Endothelial cell of umbilical vein (primary cell): ENCODE data around the gene WDR76. TPM values are rescaled to one million over a fixed set of nuclear protein-coding genes. Genes with fewer than 3 reads are reported as not detected.

Source experiments
- BruUV-seq: library from RNA; stranded (reverse); fragments of 400-500 nt; replicated peaks from 2 replicates; lab custom pipeline; 2021; lab: Mats Ljungman, UMichigan
- CTCF ChIA-PET: fragments of 300-600, 350-600 bp; sonication (Branson Sonifier 250); formaldehyde crosslinking; loops from one replicate; lab custom pipeline; 2021; ENCODE audit warnings: antibody characterized with exemption, inconsistent platforms; lab: Charles Lee
- POLR2A ChIA-PET: fragments of 300-600, 350-600 bp; sonication (Branson Sonifier 250); formaldehyde crosslinking; loops from one replicate; lab custom pipeline; 2021; ENCODE audit warnings: antibody characterized with exemption, inconsistent platforms; lab: Charles Lee
- DNase-seq: peaks from one replicate; pipeline ENCODE4 v3.0.0-alpha.2; 2011; ENCODE audit warnings: low read depth, low spot score
- FAIRE-seq: peaks from 2 replicates; lab custom pipeline; 2011; peaks lifted over from hg19 to GRCh38; lab: Jason Lieb, UNC
- H2AFZ ChIP-seq: 2 replicates; pipeline ENCODE4 v1.6.0; 2012; ENCODE audit warnings: low read depth, low read length, control low read depth, inconsistent platforms
- H3K27ac ChIP-seq: 2 replicates; pipeline ENCODE4 v1.5.1; 2011; ENCODE audit warnings: low read depth, mild to moderate bottlenecking, control low read depth, low read length, moderate library complexity; ENCODE audit not compliant: insufficient read depth
- H3K27me3 ChIP-seq, 2 experiments: 2 replicates each; pipeline versions ENCODE4 v1.6.0 to v1.6.1; 2011; ENCODE audit warnings: low read length in 2 of 2, mixed read lengths in 1 of 2; ENCODE audit not compliant: control insufficient read depth in 2 of 2, insufficient read depth in 2 of 2
- H3K36me3 ChIP-seq, 2 experiments: 2 replicates in 1 of 2; 3 replicates in 1 of 2; pipeline ENCODE4 v1.5.1; 2011; ENCODE audit warnings: low read length in 2 of 2, mild to moderate bottlenecking in 1 of 2, moderate library complexity in 1 of 2; ENCODE audit not compliant: control insufficient read depth in 2 of 2, insufficient read depth in 2 of 2; ENCODE audit errors: extremely low read depth in 1 of 2
- H3K4me1 ChIP-seq: 3 replicates; pipeline ENCODE4 v1.5.1; 2011; ENCODE audit warnings: mild to moderate bottlenecking, low read length; ENCODE audit not compliant: control insufficient read depth, insufficient read depth; ENCODE audit errors: extremely low read depth
- H3K4me2 ChIP-seq: 2 replicates; pipeline ENCODE4 v1.6.1; 2011; ENCODE audit warnings: low read length, control low read depth, mixed read lengths; ENCODE audit not compliant: insufficient read depth
- H3K4me3 ChIP-seq, 3 experiments: fragments of 200-600 bp in 1 of 3; sonication (generic), shearing (Covaris generic) in 1 of 3; replicated peaks in 1 of 3; 2 replicates each; pipeline ENCODE4 v1.5.1; 2011 to 2016; ENCODE audit warnings: control low read depth in 3 of 3, low read length in 3 of 3, mild to moderate bottlenecking in 2 of 3, inconsistent platforms in 1 of 3, low read depth in 1 of 3, moderate library complexity in 1 of 3; ENCODE audit not compliant: insufficient read depth in 1 of 3
- H3K79me2 ChIP-seq: 2 replicates; pipeline ENCODE4 v1.6.0; 2012; ENCODE audit warnings: low read length, inconsistent platforms; ENCODE audit not compliant: control insufficient read depth, insufficient read depth
- H3K9ac ChIP-seq: replicated peaks from 2 replicates; pipeline ENCODE3; 2011; ENCODE audit warnings: low read length, control low read depth; ENCODE audit not compliant: insufficient read depth; ENCODE audit errors: extremely low read depth
- H3K9me1 ChIP-seq: replicated peaks from 3 replicates; pipeline ENCODE4 v1.6.0; 2011; ENCODE audit warnings: mild to moderate bottlenecking, low read length; ENCODE audit not compliant: control insufficient read depth, insufficient read depth; ENCODE audit errors: extremely low read depth
- H3K9me3 ChIP-seq: replicated peaks from 2 replicates; pipeline ENCODE4 v1.5.1; 2012; ENCODE audit warnings: low read length, inconsistent platforms; ENCODE audit not compliant: control insufficient read depth, insufficient read depth
- H4K20me1 ChIP-seq: replicated peaks from 2 replicates; pipeline ENCODE3; 2011; ENCODE audit warnings: mild to moderate bottlenecking, low read length; ENCODE audit not compliant: control insufficient read depth, insufficient read depth; ENCODE audit errors: extremely low read depth
- EZH2 ChIP-seq: IDR thresholded peaks from 2 replicates; pipeline ENCODE4 v1.6.1; 2012; ENCODE audit warnings: borderline replicate concordance, low read depth, mild to moderate bottlenecking, moderate library complexity, low read length, inconsistent platforms; ENCODE audit not compliant: severe bottlenecking
- FOS ChIP-seq: IDR thresholded peaks from 2 replicates; pipeline ENCODE4 v1.6.1; 2011; ENCODE audit warnings: mild to moderate bottlenecking, low read length, moderate library complexity, borderline replicate concordance; ENCODE audit not compliant: insufficient read depth
- GATA2 ChIP-seq: IDR thresholded peaks from 2 replicates; pipeline ENCODE4 v1.7.0; 2011; ENCODE audit warnings: low read depth, mild to moderate bottlenecking, moderate library complexity, mixed read lengths, low read length; ENCODE audit not compliant: insufficient read length, insufficient read depth
- JUN ChIP-seq: IDR thresholded peaks from 2 replicates; pipeline ENCODE4 v1.6.1; 2011; ENCODE audit warnings: borderline replicate concordance, low read depth; ENCODE audit not compliant: insufficient read length, insufficient read depth
- MYC ChIP-seq: IDR thresholded peaks from one replicate; pipeline ENCODE4 v1.6.1; 2011; ENCODE audit warnings: mild to moderate bottlenecking, low read depth, low read length
- POLR2A ChIP-seq: IDR thresholded peaks from 2 replicates; pipeline ENCODE4 v1.6.1; 2012; ENCODE audit warnings: low read depth, mild to moderate bottlenecking, control low read depth, low read length
- POLR2AphosphoS5 ChIP-seq: IDR thresholded peaks from 2 replicates; pipeline ENCODE4 v1.6.1; 2012; ENCODE audit warnings: low read depth, mild to moderate bottlenecking, control low read depth, low read length, moderate library complexity; ENCODE audit not compliant: insufficient read depth
- dilution Hi-C: fragments of 300-500 bp; cut with MboI; formaldehyde crosslinking; loops from one replicate; pipeline ENCODE4 v1.15.0; 2019; ENCODE audit warnings: low sequenced_read_pairs; ENCODE audit not compliant: extremely low pct_ligation_motif_present
- intact Hi-C: fragments of 100-400 bp; cut with micrococcal nuclease; formaldehyde crosslinking; loops from one replicate; pipeline ENCODE4 v1.10.0; 2022
- polyA plus RNA-seq, 4 experiments: library from polyadenylated mRNA; depleted of rRNA in 3 of 4; stranded (reverse) in 3 of 4; unstranded in 1 of 4; fragments of >200 nt; gene quantifications; 2 replicates each; pipeline versions ENCODE4 v1.2.1 to v1.2.3, GENCODE V29; 2011 to 2012; ENCODE audit warnings: missing spikeins in 1 of 4
- total RNA-seq: library from RNA; stranded (reverse); gene quantifications from 2 replicates; pipeline ENCODE4 v1.2.3, GENCODE V29; 2021
- TF ChIP-seq, protein P1 (sequence below): IDR thresholded peaks from 2 replicates; pipeline ENCODE4 v1.6.1; 2011; ENCODE audit not compliant: insufficient read depth, insufficient read length
- TF ChIP-seq, protein P2 (sequence below), 2 donors: IDR thresholded peaks; 1 replicate in 1 of 2; 2 replicates in 1 of 2; pipeline ENCODE4 v1.5.1; 2011; ENCODE audit warnings: low read length in 2 of 2, mild to moderate bottlenecking in 2 of 2, moderate library complexity in 2 of 2, control low read depth in 1 of 2, inconsistent platforms in 1 of 2, low read depth in 1 of 2; ENCODE audit not compliant: insufficient read depth in 1 of 2; ENCODE audit errors: extremely low read depth in 1 of 2

Gene WDR76
- total and polyA plus RNA-seq, 2 donors (not counting 3 experiments of a cell fraction or from before 2014, with no cell fraction given) = 3.1 to 25.2 TPM

- FAIRE-seq (no peak), DNase-seq (peak; percentile 87)
- peak overlapping the region; percentile 48 for H3K27ac ChIP-seq
- no peaks in the 10 kb centered on the region for H4K20me1 ChIP-seq
- intact Hi-C loops = loop anchor here (1.0 kb wide), 1 partner anchor 15 kb away; the partner anchor contains the start of gene SERF2
- CTCF ChIA-PET = interaction anchor here (0.6 to 2.8 kb wide), 9 partner anchors 9 to 301 kb away, joined by 3 to 24 read pairs (median 4); partner anchors contain the start of gene SERF2
- TSS peak; percentile 34 for BruUV-seq
- peaks cover 6 to 11% of the 10 kb centered on the region in 2 experiments for H3K36me3 ChIP-seq
- H3K9me1 ChIP-seq = no peaks in the 10 kb centered on the region
- peak overlapping the region; percentile 76 for H3K9ac ChIP-seq
- H3K4me1 ChIP-seq = peaks cover 3% of the 10 kb centered on the region
- POLR2A ChIA-PET = interaction anchor here (0.6 to 1.5 kb wide), 2 partner anchors 23 to 88 kb away, joined by 3 to 4 read pairs; partner anchors contain the start of gene HYPK
- H3K9me3 ChIP-seq = no peaks in the 10 kb centered on the region
- H3K4me3 ChIP-seq = peak overlapping the region; percentile 56 to 76 (median 61)
- H3K4me2 ChIP-seq = peak overlapping the region; percentile 88
- TF ChIP-seq MYC = no peak
- no peak for TF ChIP-seq GATA2
- TF ChIP-seq POLR2A = peak; percentile 52
- TF ChIP-seq EZH2 = no peak
- TF ChIP-seq FOS = no peak
- TF ChIP-seq, protein P1, sequence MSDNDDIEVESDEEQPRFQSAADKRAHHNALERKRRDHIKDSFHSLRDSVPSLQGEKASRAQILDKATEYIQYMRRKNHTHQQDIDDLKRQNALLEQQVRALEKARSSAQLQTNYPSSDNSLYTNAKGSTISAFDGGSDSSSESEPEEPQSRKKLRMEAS = no peak
- TF ChIP-seq POLR2AphosphoS5 = peak; percentile 27
- TF ChIP-seq, protein P2, sequence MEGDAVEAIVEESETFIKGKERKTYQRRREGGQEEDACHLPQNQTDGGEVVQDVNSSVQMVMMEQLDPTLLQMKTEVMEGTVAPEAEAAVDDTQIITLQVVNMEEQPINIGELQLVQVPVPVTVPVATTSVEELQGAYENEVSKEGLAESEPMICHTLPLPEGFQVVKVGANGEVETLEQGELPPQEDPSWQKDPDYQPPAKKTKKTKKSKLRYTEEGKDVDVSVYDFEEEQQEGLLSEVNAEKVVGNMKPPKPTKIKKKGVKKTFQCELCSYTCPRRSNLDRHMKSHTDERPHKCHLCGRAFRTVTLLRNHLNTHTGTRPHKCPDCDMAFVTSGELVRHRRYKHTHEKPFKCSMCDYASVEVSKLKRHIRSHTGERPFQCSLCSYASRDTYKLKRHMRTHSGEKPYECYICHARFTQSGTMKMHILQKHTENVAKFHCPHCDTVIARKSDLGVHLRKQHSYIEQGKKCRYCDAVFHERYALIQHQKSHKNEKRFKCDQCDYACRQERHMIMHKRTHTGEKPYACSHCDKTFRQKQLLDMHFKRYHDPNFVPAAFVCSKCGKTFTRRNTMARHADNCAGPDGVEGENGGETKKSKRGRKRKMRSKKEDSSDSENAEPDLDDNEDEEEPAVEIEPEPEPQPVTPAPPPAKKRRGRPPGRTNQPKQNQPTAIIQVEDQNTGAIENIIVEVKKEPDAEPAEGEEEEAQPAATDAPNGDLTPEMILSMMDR (IDR thresholded peaks at IDR 0.05; ENCODE audit: extremely low read depth in 1 of 2, insufficient read depth in 1 of 2, low read depth in 1 of 2, low read length in 2 of 2) = peak; percentile 77 to 89
- no peak for TF ChIP-seq JUN
- no peaks in the 10 kb centered on the region for H3K79me2 ChIP-seq
- peak overlapping the region; percentile 96 for H2AFZ ChIP-seq
- dilution Hi-C loops = no loop called here
- no peaks in the 10 kb centered on the region for H3K27me3 ChIP-seq
Observed at GRCh38 chr15:43777267-43777914, 49.4 kb upstream of the WDR76 start.
